HCEC 1CT (cell line): Measurements from ENCODE around the gene SLC12A6.
A peak's percentile ranks its signal among the peaks of the same experiment; 100 is the strongest.
"Not testable (repeated sequence)": the region's sequence is repeated elsewhere in the genome, so short reads cannot be mapped to it uniquely, and the experiment has no call there.

Experiments
- DNase-seq: peaks from one replicate; pipeline ENCODE4 v3.0.0-alpha.2; 2017

SLC12A6 gene

DNA sequence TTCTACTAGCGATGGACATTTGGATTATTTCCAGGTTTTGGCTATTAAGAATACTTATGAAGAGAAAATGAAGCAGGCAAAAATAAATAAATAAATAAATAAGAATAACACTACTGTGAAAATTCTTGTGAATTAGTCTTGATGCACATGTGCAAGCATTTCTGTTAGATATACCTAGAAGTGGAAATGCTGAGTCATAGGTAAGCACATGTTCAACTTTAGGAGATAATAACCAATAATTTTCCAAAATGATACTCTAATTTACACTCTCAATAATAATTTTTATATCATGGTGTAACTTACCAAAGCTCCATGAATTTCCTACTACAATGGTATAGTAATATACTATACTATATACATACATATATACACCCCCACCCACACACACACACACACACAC, 89.4 kb downstream of the SLC12A6 start:
- DNase-seq: no peak

DNA sequence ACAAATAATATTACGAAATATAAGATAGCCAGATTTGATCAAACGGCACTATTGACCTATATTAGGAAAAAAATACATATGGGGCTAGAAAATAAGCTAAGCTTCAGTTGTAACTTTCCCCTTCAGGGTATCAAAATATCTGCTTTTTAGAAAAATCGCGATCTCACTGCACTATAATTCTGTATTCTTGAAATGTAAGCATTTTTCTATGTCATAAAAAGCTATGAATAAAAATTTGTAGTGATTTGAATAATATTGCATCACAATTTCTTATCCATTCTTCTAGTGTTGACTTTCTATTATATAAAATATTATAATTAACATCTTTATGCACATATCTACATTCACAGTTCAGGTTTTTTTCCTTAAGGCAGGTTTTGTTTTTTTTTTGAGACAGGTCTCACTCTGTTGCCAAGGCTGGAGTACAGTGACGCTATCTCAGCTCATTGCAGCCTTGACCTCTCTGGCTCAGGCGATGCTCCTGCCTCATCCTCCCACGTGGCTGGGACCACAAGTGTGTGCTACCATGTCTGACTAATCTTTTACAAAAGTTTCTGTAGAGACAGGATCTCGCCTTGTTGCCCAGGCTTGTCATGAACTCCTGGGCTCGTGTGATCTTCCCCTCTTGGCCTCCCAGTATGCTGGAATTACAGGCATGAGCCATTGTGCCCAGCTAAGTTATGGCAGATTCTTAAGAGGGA, 91.2 kb downstream of the SLC12A6 start:
- DNase-seq: no peak

DNA sequence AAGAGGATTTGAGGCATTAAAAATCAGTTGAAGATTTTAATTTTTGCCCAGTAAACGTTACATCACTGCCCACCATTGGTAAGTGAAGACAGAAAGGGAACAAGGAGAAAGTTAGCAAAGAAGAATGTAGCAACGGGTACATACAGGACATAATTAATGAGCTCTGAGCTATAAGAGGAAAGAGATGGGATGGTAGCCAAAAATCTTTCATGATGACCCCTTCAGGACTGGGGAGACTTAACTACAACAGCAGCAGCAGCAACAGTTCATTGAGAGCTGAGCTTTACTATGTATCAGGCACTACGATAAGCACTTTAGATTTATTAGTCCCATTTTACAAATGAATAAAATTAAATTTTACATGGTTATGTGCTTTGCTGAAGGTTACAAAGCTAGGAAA, 94.4 kb downstream of the SLC12A6 start:
- DNase-seq: no peak

DNA sequence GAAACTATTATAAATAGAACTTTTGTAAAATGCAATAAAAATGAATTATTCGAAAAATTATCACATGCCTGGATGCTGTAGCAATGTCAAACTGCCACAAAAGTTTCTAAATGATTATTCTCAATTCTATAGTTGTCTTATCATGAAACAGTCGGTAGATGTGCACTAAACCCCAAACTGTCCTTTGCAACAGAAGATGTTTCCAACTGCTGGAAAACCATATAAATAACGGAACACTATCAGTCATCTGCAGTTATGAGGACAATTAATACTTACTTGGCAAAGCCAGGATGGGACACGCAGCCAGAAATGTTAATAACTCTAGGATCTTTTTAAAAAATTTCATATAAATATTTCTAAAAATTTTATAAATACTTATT, 95.3 kb downstream of the SLC12A6 start:
- no peak for DNase-seq

DNA sequence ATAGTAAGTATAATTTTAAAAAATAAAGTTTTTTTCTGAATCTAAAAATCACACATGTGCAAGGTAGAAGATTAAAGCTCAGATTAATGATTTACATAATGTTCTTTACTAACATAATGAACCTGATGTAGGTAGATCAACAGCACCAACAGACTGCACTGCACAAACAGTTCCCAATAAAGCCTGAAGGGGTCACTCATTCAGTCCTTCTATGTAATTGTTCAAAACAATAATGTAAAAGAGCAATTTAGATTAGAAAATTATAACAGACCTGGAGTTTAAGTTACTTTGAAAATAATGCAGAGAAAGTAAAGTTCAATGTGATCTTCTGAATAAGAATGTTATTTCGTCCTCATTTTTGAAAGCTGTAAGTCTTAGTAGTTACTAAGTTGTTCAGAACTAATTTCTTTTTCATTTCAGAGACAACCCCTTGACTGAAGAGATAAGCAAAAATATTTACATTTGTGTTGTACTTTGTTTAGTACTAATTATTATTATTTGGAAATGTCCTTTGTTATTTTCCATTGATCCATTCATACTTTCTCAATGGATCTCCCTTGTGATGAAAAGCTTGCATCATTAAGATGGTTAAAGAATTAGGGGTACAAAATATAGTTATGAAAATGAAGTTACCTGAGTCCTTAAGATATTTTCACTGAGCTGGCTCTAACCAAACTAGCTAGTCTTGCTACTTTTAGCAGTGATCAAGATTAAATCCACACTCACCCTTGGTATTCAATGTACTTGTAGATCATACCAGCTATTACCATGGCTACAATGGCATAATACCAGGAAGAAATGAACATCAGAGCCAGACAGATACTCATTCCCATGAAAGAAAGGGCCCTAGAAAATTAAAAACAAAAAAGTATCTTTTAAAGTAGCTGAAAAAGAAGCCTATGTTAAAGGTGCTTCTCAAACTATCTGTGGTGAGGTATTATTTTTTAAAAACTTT, 95.9 kb downstream of the SLC12A6 start:
- DNase-seq: peak; percentile 25

DNA sequence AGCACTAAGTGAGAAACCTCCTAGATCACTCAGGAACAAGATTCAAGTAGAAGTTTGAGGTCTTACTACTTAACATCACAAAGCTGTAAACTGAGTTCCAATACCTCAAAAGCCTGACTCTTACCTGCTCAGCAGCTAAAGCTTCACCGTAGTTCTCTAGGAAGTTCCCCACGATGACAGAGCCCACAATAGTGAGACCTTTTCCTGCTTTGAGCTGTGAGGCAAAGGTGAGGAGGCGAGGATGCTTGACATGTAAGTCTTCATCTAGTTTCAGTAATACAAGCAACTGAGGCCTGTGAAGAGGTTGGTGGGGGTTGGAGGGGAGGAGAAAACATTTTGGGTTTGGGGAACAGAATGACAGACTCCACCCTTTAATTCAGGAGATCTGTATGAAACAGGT, 97.0 kb downstream of the SLC12A6 start:
- DNase-seq: no peak

DNA sequence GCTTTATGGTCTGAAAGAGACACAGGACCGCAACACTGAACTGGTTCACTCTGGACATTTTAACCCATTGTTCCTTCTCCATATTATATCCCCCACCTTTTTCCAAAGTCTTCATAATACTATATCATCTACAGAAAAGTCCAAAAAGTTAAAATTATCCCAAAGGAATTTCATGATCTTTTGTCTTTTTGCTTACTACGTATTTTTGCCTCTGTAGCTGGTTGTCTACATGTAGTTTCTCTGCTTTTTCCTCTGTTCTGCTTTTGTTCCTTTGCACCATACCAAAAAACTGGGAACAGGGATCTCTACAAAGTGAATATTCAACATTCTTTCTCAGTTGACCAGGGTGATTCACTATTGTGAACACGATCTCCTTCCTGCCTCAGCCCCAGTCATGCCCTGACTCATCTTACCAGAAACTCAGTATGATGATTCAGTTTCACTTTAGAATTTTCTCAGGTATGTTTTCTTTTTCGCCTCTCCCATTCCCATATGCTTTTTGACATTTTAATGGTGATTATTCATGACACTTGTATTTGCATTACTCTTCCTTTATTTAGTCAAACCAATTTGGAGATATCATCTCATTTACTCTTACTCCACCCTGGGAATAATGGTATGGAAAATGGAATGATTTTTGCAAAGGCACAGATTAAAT, 98.3 kb downstream of the SLC12A6 start:
- peak; percentile 90 for DNase-seq

DNA sequence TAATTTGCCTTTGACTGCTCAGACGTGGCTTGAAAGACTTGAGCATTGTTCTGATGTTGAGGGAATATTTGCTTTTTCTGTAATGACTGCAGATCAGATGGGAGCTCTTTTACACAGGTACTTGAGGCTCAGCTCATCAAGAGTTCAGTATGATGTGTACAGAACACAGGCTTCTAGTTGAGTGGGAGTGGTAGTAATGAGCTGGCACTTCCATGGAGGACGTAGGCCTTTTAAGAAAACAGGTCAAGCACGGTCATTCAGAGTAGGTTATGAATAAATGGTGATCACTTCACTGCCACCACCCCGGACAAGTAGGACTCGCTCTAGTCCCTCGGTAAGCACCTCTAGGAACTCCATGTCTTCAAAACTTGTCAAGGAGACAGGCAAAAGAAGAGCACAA, 104.0 kb downstream of the SLC12A6 start:
- no peak for DNase-seq

DNA sequence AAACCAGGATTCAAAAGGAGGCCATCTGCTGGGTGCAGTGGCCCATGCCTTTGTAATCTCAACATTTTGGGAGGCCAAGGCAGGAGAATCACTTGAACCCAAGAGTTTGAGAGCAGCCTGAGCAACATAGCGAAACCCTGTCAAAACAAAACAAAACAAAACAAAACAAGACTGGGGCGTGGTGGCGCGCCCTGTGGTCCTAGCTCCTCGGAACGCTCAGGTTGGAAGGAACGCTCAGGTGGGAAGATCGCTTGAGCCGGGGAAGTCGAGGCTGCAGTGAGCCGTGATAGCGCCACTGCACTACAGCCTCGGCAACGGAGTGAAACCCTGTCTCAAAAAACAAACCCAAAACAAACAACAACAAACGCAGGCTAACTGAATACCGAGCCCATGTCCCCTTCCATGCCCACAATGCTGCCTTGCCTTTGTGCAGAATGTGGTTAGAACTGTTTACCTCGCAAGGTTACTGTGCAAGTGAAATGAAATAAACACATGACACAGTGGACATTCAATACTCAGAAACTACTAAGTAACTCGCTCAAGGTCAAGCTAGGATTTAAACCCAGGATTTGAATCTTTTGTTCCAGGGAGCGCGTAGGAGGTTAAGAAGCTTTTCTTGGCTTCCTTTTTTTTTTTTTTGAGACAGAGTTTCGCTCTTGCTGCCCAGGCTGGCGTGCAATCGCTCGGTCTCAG, 113.5 kb downstream of the SLC12A6 start:
- DNase-seq: no peak

DNA sequence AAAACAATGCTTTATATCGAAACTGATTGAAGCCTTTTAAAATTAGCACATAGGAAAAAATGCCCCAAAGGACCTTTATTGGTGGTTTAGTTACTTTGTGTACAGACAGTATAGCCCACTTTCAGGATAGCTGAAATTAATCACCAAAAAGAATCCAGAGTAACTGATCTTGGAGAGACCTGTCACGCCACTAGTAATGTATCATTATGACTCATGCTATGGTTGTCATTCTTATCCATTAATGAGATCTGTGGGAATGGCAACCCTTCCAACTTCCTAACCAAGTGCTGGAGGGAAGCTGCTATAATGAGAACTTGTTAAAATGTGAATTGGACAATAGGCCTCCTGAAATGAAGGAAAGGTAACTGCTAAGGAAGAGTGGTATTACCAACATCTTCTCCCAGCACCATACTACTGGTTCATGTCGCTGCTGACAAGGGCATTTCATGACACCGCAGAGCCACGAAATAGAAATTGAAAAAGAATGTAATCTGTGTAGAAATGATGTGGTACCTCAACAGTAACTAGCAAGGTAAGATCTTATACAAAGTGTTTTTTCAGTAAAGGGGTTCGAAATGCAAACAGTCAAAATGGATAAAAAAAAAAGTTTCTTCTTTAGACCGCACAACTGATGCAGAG, 119.9 kb downstream of the SLC12A6 start:
- DNase-seq: peak; percentile 59

DNA sequence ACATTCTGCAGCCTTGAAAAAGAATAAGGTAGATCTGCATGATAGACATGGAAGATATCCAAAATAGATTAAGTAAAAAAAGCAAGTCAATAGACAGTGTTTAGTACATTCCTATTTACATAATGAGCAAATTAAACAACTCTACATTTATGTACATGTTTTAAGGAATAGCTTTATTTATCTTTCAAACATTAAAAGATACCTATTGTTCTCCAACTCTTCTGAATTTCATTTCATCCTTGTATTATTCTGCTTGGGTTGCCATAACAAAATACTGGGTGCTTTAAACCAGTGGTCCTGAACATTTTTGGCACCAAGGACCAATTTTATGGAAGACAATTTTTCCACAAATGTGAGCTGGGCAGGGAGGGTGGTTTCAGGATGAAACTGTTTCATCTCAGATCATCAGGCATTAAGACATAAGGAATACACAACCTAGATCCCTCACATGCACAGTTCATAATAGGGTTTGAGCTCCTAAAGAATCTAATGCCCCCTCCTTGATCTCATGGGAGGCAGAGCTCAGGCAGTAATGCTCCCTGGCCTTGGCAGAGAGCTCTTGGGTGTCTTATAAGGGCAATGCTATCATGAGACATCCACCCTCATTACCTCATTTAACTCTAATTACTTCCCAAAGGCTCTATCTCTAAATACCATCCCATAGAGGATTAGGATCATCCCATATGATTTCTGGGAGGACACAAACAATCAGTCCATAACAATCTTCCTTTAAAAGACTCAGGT, 120.9 kb downstream of the SLC12A6 start:
- no peak for DNase-seq

DNA sequence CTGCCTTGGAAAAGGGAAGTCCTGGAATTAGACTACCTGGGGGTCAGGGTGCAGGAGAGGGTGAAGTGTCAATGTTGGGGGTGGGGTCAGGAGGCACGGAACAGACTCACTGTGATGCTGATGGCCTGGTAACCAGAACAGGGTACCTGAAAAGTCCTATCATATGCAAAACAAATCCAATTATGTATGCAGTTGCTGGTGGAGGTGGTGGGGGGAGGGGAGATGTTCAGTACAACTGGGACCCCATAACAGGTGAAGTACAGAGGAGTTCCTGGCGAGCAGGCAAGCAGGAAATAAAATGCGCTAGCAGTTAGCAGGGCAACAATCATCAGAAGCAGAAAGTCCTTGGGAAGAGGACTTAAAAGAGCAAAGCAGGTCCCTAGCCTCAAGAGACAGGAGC, 123.4 kb downstream of the SLC12A6 start:
- no peak for DNase-seq

DNA sequence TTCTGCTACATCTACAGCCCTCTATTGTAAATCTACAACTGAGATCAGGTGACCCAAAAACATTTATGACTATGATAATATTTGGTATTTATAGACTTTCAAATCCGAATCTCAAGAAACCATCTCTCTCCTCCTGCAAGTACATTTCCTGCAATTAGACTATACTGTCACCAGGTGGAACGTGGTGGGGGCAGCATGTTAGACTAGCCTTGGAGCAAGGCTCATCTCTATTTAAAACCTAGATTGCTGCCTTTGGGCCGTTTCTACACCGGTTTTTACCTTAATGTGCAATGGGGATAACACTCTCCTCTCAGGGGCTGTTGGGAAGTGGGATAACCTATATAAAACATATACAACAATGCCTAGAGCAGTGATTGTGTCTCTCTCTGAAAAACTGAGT, 123.9 kb downstream of the SLC12A6 start:
- DNase-seq: no peak

DNA sequence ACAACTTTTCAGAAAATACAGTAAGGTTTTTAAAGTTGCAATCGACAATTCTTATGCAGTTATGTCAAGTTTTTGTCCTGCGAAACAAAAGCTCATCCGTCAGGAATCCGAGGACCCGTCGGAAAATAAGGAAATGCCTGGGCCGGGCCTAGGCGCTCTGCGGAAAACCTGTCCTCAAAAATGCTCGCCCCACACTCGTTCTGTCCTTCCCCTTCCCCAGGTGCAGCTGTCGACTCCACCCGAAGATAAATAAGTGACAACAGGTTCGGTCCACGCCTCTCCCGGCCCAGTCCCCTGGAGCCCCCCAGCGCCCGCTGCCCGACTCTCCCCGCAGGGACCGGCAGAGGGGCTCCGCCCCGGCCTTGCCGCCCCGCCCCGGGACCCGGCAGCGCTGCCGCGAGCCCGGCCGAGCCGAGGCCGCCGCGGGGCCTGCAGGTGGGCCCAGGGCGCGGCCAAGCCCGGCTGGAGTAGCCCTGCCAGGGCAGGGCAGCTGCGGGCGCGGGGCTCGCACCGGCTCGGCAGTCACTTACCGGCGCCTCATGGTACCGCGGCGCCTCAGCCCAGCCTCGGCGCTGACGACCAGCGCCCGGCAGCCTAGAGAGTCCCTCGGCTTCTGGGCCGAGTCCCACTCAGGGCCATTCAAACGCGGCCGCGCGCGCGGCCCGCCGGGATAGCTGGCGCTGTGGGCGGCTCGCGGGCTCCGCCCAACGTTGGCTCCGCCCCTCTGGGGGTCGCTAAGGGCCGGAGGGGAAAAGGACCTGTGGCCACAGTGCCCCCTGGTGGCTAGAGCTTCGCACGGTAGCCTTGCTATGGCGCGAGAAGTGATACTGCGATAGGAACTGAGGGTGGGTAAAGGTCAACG, 127.9 kb downstream of the SLC12A6 start, which contains the start of gene KATNBL1:
TSS of gene KATNBL1 (minus strand) at position 676 of the 862 bp plus-strand sequence. CDS start 46,420 bp downstream, outside the sequence.
- peak; percentile 92 for DNase-seq

DNA sequence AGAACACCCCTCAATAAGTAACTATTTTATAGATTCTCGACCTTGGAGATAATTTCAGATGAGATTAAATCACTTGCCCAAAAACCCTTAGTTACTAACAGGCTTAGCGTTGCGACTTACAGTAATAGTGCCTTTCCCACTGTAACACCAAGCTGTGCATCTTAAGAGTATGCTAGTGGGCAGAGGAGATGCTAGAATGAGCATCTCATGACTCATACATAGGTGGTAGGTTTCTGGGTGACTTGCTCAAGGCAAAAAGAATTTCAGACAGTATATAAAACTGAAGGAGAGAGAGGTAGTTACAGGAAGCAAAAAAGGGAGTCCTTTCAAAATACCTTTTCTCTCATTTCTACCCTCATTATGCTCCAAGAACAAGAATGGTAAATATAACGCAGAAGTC, 131.6 kb downstream of the SLC12A6 start:
- DNase-seq: no peak

DNA sequence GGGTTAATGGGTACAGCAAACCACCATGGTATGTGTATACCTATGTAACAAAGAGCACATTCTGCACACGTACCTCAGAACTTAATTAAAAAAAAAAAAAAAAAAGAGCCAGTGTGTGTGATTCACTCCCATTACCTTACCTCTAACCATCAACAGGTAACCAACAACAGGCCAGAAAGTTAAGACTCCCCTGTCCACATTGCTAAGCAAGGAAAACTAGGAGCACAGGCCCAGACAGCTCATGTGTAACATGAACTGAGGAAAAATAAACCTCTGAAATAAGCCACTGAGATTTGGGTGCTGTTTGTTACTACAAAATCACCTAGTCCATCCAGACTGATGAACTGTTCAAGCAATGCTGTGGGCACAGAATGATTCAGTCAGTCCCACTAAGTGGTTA, 133.6 kb downstream of the SLC12A6 start:
- DNase-seq: no peak

DNA sequence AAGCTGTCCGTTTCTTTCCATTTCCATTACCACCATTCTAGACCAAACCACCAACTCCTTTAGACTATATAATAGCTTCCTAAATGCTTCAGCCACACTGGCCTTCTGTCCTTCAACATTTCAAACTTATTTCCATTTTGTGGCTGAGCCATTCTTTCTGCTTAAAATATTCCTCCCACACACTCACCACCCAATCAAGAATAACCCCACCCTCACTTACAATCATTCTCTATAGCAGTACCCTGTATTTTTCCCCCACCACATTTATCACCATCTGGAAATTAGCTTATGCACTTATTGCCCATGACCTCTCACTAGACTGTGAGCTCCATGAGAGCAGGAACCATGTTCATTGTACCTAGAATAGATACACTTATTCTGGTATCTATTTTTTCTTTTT, 134.3 kb downstream of the SLC12A6 start:
- DNase-seq: no peak

DNA sequence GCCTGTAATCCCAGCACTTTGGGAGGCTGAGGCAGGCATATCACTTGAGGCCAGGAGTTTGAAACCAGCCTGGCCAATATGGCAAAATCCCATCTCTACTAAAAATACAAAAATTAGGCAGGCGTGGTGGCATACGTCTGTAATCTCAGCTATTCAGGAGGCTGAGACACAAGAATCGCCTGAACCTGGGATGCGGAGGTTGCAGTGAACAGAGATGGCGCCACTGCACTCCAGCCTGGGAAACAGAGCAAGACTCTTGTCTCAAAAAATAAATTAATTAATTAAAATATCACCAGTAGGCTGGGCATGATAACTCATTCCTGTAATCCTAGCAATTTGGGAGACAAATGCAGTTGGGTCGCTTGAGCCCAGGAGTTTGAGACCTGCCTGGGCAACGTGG, 144.3 kb downstream of the SLC12A6 start:
- not testable (repeated sequence) for DNase-seq

DNA sequence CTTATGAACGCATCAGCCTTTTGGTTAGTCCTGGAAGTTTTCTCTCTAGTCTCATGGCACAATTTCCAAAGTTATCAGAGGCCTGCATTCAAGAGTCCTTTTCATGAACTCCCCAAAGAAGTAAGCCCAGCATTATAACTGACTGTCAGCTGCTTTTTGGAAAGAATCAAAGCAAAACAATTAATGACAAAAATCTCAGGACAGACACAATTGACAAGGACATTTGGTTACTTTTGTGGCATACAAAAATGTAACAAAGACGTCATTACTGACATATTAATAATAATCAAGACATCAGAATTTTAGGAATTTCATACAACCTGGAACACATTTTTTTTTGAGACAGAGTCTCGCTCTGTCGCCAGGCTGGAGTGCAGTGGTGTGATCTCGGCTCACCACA, 148.9 kb downstream of the SLC12A6 start:
- no peak for DNase-seq

DNA sequence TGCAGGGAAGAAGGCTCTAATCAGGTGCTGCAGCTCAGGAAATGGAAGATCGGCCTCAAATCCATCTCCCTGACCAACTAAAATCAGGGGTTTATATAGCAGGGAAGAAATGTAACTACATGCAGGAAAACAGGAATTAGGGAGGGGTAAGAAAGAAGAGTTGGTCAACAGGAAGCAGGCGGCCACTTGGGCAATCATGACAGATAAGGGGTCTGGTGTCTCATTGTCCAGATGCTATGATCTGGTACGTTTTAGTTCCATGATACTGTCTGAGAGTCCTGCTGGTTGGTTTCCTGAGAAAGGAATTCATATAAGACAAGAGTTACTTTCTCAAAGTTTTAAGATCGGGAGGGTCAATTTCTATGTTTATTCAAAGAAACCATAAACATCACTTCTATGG, 151.9 kb downstream of the SLC12A6 start:
- DNase-seq: no peak

DNA sequence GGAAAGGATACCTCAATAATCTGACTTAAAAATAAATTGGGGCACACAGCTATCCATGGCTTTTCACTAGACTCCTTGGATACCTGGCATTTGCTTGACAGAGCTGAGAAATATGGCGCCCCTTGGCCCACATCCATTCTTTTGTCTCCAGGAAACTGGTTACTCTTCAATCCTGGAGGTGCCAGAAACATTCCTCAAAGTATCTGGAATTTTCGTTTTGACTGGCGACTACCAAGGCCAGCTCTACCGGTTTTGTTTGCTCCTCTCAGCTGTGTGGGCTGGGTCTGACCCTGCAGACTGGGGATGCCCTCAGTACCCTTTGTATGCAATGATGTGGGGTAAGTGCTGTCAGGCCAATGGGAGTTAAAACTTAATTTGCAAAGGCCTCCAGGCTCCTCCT, 154.6 kb downstream of the SLC12A6 start:
- DNase-seq: no peak
